ENCODE data around the gene C1orf210.

C1orf210 gene

GRCh38 chr1:43280692-43281091, 4.7 kb downstream of the C1orf210 start:
- no peak overlapping the region for H3K4me2 ChIP-seq (ENCODE audit: low read depth, low read length, poor library complexity, severe bottlenecking)
- no peaks in the 10 kb centered on the region for H3K79me2 ChIP-seq (ENCODE audit: insufficient read depth, low read length)
- H3K9ac ChIP-seq (ENCODE audit: low read depth, low read length, poor library complexity, severe bottlenecking) = no peak overlapping the region
- H3K4me3 ChIP-seq (ENCODE audit: low read length, poor library complexity, severe bottlenecking) = no peak overlapping the region
- peaks cover 44% of the 10 kb centered on the region for H3K27me3 ChIP-seq (ENCODE audit: insufficient read depth, low read length, poor library complexity, severe bottlenecking)
- no peaks in the 10 kb centered on the region for H3K36me3 ChIP-seq (ENCODE audit: insufficient read depth, low read length)
- H3K4me1 ChIP-seq (ENCODE audit: insufficient read depth, low read length, poor library complexity, severe bottlenecking) = no peaks in the 10 kb centered on the region
- no peaks in the 10 kb centered on the region for H3K9me3 ChIP-seq (ENCODE audit: insufficient read depth, low read depth, low read length)
- no peaks in the 10 kb centered on the region for H4K20me1 ChIP-seq (ENCODE audit: insufficient read depth, low read length, poor library complexity, severe bottlenecking)
- H3K9me2 ChIP-seq (replicated peaks; ENCODE audit: low read depth, low read length) = no peaks in the 10 kb centered on the region
- no peak overlapping the region for H2AFZ ChIP-seq (ENCODE audit: low read length)
- H3F3A ChIP-seq (ENCODE audit: low read depth) = no peaks in the 10 kb centered on the region
- TF ChIP-seq EZH2phosphoT487 (IDR thresholded peaks at IDR 0.05; ENCODE audit: borderline replicate concordance) = no peak
- TF ChIP-seq, protein P1, sequence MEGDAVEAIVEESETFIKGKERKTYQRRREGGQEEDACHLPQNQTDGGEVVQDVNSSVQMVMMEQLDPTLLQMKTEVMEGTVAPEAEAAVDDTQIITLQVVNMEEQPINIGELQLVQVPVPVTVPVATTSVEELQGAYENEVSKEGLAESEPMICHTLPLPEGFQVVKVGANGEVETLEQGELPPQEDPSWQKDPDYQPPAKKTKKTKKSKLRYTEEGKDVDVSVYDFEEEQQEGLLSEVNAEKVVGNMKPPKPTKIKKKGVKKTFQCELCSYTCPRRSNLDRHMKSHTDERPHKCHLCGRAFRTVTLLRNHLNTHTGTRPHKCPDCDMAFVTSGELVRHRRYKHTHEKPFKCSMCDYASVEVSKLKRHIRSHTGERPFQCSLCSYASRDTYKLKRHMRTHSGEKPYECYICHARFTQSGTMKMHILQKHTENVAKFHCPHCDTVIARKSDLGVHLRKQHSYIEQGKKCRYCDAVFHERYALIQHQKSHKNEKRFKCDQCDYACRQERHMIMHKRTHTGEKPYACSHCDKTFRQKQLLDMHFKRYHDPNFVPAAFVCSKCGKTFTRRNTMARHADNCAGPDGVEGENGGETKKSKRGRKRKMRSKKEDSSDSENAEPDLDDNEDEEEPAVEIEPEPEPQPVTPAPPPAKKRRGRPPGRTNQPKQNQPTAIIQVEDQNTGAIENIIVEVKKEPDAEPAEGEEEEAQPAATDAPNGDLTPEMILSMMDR (conservative IDR thresholded peaks at IDR 0.05; ENCODE audit: low read length) = no peak

DNA sequence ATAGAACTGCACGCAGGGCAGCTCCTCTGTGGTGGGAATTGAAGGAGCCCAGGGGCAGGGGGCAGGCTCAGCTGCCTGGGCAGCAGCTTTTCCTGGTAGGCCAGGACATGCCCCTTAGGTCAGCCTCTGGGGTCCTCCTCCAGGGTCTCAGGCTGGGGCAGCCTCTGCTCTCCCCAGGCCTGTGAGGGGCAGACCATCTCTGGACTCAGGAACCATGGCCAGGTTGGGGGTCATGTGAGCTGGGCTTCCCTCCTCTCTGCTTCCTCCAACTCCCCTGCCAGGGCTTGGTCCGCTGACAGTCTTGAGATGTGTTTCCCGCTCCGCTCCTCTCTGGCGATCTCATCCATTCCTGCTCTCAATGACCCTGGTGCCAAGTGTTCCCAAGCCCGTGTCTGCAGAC, 5.7 kb downstream of the C1orf210 start:
- H3K79me2 ChIP-seq (ENCODE audit: insufficient read depth, low read length) = no peaks in the 10 kb centered on the region
- no peaks in the 10 kb centered on the region for H3K9me3 ChIP-seq (ENCODE audit: insufficient read depth, low read depth, low read length)
- TF ChIP-seq, protein P1 (conservative IDR thresholded peaks at IDR 0.05; ENCODE audit: low read length) = no peak
- no peak for TF ChIP-seq EZH2phosphoT487 (IDR thresholded peaks at IDR 0.05; ENCODE audit: borderline replicate concordance)
- H3K36me3 ChIP-seq (ENCODE audit: insufficient read depth, low read length) = no peaks in the 10 kb centered on the region
- H4K20me1 ChIP-seq (ENCODE audit: insufficient read depth, low read length, poor library complexity, severe bottlenecking) = no peaks in the 10 kb centered on the region
- H3K4me3 ChIP-seq (ENCODE audit: low read length, poor library complexity, severe bottlenecking) = no peak overlapping the region
- no peak overlapping the region for H3K4me2 ChIP-seq (ENCODE audit: low read depth, low read length, poor library complexity, severe bottlenecking)
- no peak overlapping the region for H2AFZ ChIP-seq (ENCODE audit: low read length)
- peaks cover under 1% of the 10 kb centered on the region for H3K4me1 ChIP-seq (ENCODE audit: insufficient read depth, low read length, poor library complexity, severe bottlenecking)
- peaks cover 52% of the 10 kb centered on the region for H3K27me3 ChIP-seq (ENCODE audit: insufficient read depth, low read length, poor library complexity, severe bottlenecking)
- no peak overlapping the region for H3K9ac ChIP-seq (ENCODE audit: low read depth, low read length, poor library complexity, severe bottlenecking)
- no peaks in the 10 kb centered on the region for H3F3A ChIP-seq (ENCODE audit: low read depth)
- H3K9me2 ChIP-seq (replicated peaks; ENCODE audit: low read depth, low read length) = no peaks in the 10 kb centered on the region

DNA sequence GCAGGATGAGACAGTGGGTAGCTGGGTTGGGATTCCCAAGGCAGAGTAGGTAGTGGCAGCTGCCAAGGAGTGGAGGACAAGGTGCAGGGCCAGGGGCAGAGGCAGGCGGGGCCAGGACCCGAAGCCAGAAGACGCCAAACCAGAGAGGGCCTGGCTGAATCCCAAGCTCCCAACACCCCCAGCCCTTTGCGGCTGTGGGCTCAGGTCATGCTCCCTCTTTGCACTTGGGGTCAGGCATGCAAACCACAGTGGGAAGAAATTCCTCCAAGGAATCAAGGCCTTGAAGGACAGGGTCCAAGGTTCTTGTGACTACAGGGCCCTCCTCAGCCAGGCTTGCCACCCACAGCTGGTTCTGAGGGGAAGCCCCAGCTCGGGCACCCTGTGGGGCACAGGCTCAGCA, 6.2 kb downstream of the C1orf210 start:
- Histone ChIP-seq H2AFZ (ENCODE audit: low read length) (no peak overlapping the region), H4K20me1 (ENCODE audit: insufficient read depth, low read length, poor library complexity, severe bottlenecking) (no peaks in the 10 kb centered on the region), H3K4me2 (ENCODE audit: low read depth, low read length, poor library complexity, severe bottlenecking) (no peak overlapping the region), H3F3A (ENCODE audit: low read depth) (no peaks in the 10 kb centered on the region), H3K4me1 (ENCODE audit: insufficient read depth, low read length, poor library complexity, severe bottlenecking) (peaks cover 6% of the 10 kb centered on the region), H3K9ac (ENCODE audit: low read depth, low read length, poor library complexity, severe bottlenecking) (no peak overlapping the region), H3K27me3 (ENCODE audit: insufficient read depth, low read length, poor library complexity, severe bottlenecking) (peaks cover 52% of the 10 kb centered on the region), H3K9me3 (ENCODE audit: insufficient read depth, low read depth, low read length) (no peaks in the 10 kb centered on the region), H3K79me2 (ENCODE audit: insufficient read depth, low read length) (no peaks in the 10 kb centered on the region), H3K4me3 (ENCODE audit: low read length, poor library complexity, severe bottlenecking) (no peak overlapping the region), H3K9me2 (replicated peaks; ENCODE audit: low read depth, low read length) (no peaks in the 10 kb centered on the region), H3K36me3 (ENCODE audit: insufficient read depth, low read length) (no peaks in the 10 kb centered on the region)
- no peak for TF ChIP-seq EZH2phosphoT487 (IDR thresholded peaks at IDR 0.05; ENCODE audit: borderline replicate concordance)
- TF ChIP-seq, protein P1 (conservative IDR thresholded peaks at IDR 0.05; ENCODE audit: low read length) = no peak

Measured in Loucy (cell line).